Effector CD8-positive, alpha-beta T cell (primary cell): ENCODE results near the gene MED27.
"Not testable (repeated sequence)": the region's sequence is repeated elsewhere in the genome, so short reads cannot be mapped to it uniquely, and the experiment has no call there.

ENCODE experiments used
- DNase-seq: peaks from one replicate; lab custom pipeline; 2025; lab: John Stamatoyannopoulos, UW

The MED27 gene

GRCh38 chr9:132018957-132019405, 60.7 kb downstream of the MED27 start:
- DNase-seq, result no peak

GRCh38 chr9:132016456-132016855, 63.2 kb downstream of the MED27 start:
- no peak for DNase-seq

- DNase-seq, result no peak
These were observed 63.8 kb downstream of the MED27 start for GRCh38 chr9:132015866-132016265.

GRCh38 chr9:132014218-132014805, 65.4 kb downstream of the MED27 start:
- DNase-seq, result no peak

- no peak for DNase-seq
These were observed 66.8 kb downstream of the MED27 start for GRCh38 chr9:132012704-132013357.

GRCh38 chr9:132011896-132012295, 67.8 kb downstream of the MED27 start:
- no peak for DNase-seq

GRCh38 chr9:132011309-132011708, 68.4 kb downstream of the MED27 start:
- no peak for DNase-seq

GRCh38 chr9:132010201-132010600, 69.5 kb downstream of the MED27 start:
- DNase-seq, result not testable (repeated sequence)

- DNase-seq, result no peak
These were observed 70.5 kb downstream of the MED27 start for GRCh38 chr9:132008855-132009812.

GRCh38 chr9:132008184-132008803, 71.4 kb downstream of the MED27 start:
- no peak for DNase-seq

GRCh38 chr9:132007371-132008025, 72.2 kb downstream of the MED27 start:
- no peak for DNase-seq

GRCh38 chr9:132006677-132007370, 72.8 kb downstream of the MED27 start:
- no peak for DNase-seq

- DNase-seq, result no peak
These were observed 73.8 kb downstream of the MED27 start for GRCh38 chr9:132005899-132006298.

- DNase-seq, result no peak
These were observed 75.3 kb downstream of the MED27 start for GRCh38 chr9:132004323-132004722.

- no peak for DNase-seq
These were observed 75.8 kb downstream of the MED27 start for GRCh38 chr9:132003896-132004295.

- no peak for DNase-seq
These were observed 76.4 kb downstream of the MED27 start for GRCh38 chr9:132003319-132003704.

- no peak for DNase-seq
These were observed 76.9 kb downstream of the MED27 start for GRCh38 chr9:132002643-132003318.

- DNase-seq, result no peak
These were observed 78.1 kb downstream of the MED27 start for GRCh38 chr9:132001567-132001966.

- no peak for DNase-seq
These were observed 79.0 kb downstream of the MED27 start for GRCh38 chr9:132000659-132001058.
